Upper lobe of right lung (tissue), 1 donor: ENCODE data around the gene GDPD3. TPM values are rescaled to one million over a fixed set of nuclear protein-coding genes. Genes with fewer than 3 reads are reported as not detected.

Experiments
- ATAC-seq: fragments of 200-7000 bp; cut with Tn5 transposase; one replicate; pipeline ENCODE4 v1.9.1; 2020; ENCODE audit warnings: mild to moderate bottlenecking, moderate library complexity
- DNase-seq: peaks from one replicate; pipeline ENCODE4 v3.0.0-alpha.2; 2020
- H3K27ac ChIP-seq: fragments of 200-600 bp; one replicate; pipeline ENCODE4 v1.8.0; 2022
- H3K27me3 ChIP-seq: fragments of 200-600 bp; one replicate; pipeline ENCODE4 v1.8.0; 2022; ENCODE audit warnings: mild to moderate bottlenecking
- H3K36me3 ChIP-seq: fragments of 200-600 bp; one replicate; pipeline ENCODE4 v1.8.0; 2022
- H3K4me1 ChIP-seq: fragments of 200-600 bp; one replicate; pipeline ENCODE4 v1.8.0; 2022
- H3K4me3 ChIP-seq: fragments of 200-600 bp; one replicate; pipeline ENCODE4 v1.8.0; 2022; ENCODE audit warnings: mild to moderate bottlenecking
- H3K9me3 ChIP-seq: fragments of 200-600 bp; one replicate; pipeline ENCODE4 v1.8.0; 2022
- intact Hi-C: fragments of 100-400 bp; cut with DNase I; formaldehyde crosslinking; loops from one replicate; pipeline ENCODE4 v1.11.0; 2022
- total RNA-seq: library from RNA; stranded (reverse); fragmentation: NEBNext Ultra II Directional; extraction: Animal tissue kit (Norgen Biotek cat#: 25700); gene quantifications from one replicate; pipeline ENCODE4 v1.2.1, GENCODE V29; 2021
- TF ChIP-seq, protein P1 (sequence below): fragments of 200-600 bp; IDR thresholded peaks from one replicate; pipeline ENCODE4 v1.8.0; 2022; ENCODE audit warnings: antibody characterized with exemption
- donor health status: DM: no; HTN: yes; CAD: no; lungs with severe emphysema.

GDPD3 gene
- total RNA-seq, 1 donor from 2014 or later, result 11.5 TPM

DNA sequence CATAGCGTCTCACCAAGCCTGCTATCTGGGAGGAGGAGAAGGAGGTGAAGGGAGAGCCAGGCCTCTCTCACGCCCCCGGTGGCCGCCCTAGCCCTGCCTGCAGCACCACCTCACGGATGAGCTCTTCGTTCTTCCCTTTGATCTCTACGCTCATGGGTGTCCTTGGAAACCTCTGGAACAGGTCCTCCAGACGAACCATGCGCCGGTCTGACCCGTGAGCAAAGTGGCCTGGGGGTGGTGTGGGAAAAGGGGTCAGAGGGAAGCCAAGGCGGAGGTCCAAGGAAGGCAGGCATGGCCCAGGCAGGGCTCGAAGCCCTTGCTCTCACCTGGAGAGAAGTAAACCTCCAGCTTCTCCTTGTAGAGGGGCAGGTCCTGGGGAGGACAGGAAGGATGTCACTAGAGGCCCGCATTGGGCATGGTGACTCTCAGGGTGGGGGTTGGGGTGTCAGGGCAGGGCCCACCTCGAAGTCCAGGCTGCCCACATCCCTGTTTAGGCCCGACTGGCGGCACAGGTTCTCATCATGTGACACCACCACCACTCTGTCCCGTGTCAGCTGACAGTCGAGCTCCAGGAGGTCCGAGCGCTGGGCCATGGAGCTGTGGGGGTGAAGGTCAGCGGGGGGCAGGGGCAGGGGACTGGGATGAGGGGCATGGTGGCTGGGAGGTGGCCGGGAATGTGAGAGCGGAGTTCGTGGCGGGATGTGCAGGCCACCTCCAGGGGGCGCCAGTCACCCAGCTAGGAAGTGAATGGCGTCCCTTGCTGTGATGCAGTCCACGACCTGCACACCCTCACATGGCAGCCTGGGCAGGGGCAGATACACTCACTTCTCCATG lies 923 bp downstream of the GDPD3 start:
- no peak overlapping the region for H3K4me3 ChIP-seq
- H3K9me3 ChIP-seq, result no peaks in the 10 kb centered on the region
- H3K27ac ChIP-seq, result no peak overlapping the region
- H3K27me3 ChIP-seq, result no peaks in the 10 kb centered on the region
- peaks cover 60% of the 10 kb centered on the region for H3K36me3 ChIP-seq
- H3K4me1 ChIP-seq, result peaks cover 6% of the 10 kb centered on the region
- TF ChIP-seq, protein P1, sequence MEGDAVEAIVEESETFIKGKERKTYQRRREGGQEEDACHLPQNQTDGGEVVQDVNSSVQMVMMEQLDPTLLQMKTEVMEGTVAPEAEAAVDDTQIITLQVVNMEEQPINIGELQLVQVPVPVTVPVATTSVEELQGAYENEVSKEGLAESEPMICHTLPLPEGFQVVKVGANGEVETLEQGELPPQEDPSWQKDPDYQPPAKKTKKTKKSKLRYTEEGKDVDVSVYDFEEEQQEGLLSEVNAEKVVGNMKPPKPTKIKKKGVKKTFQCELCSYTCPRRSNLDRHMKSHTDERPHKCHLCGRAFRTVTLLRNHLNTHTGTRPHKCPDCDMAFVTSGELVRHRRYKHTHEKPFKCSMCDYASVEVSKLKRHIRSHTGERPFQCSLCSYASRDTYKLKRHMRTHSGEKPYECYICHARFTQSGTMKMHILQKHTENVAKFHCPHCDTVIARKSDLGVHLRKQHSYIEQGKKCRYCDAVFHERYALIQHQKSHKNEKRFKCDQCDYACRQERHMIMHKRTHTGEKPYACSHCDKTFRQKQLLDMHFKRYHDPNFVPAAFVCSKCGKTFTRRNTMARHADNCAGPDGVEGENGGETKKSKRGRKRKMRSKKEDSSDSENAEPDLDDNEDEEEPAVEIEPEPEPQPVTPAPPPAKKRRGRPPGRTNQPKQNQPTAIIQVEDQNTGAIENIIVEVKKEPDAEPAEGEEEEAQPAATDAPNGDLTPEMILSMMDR, result peak; percentile 71
- DNase-seq (peak; percentile 81), ATAC-seq (peak; percentile 70)
- intact Hi-C loops, result no loop called here

DNA sequence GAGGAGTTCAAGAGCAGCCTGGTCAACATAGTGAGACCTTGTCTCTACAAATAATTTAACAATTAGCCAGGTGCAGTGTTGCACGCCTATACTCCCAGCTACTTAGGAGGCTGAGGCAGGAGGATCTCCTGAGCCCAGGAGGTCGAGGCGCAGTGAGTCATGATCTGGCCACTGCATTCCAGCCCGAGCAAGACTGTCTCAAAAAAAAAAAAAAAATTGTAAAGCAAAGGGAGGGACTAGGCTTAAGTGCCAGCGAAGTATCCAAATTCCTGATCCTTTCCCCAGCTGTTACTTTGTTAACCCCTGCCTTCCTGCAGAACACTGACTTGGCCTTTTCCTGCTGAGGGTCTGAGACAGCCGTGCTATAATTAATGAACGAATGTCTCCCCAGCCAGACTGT lies 2.7 kb downstream of the GDPD3 start:
- H3K4me1 ChIP-seq, result peaks cover 6% of the 10 kb centered on the region
- no peaks in the 10 kb centered on the region for H3K27me3 ChIP-seq
- no peak overlapping the region for H3K4me3 ChIP-seq
- H3K36me3 ChIP-seq, result peaks cover 47% of the 10 kb centered on the region
- H3K9me3 ChIP-seq, result no peaks in the 10 kb centered on the region
- H3K27ac ChIP-seq, result no peak overlapping the region
- ATAC-seq (peak; percentile 11), DNase-seq (no peak)
- TF ChIP-seq, protein P1, result no peak
- intact Hi-C loops, result no loop called here

DNA sequence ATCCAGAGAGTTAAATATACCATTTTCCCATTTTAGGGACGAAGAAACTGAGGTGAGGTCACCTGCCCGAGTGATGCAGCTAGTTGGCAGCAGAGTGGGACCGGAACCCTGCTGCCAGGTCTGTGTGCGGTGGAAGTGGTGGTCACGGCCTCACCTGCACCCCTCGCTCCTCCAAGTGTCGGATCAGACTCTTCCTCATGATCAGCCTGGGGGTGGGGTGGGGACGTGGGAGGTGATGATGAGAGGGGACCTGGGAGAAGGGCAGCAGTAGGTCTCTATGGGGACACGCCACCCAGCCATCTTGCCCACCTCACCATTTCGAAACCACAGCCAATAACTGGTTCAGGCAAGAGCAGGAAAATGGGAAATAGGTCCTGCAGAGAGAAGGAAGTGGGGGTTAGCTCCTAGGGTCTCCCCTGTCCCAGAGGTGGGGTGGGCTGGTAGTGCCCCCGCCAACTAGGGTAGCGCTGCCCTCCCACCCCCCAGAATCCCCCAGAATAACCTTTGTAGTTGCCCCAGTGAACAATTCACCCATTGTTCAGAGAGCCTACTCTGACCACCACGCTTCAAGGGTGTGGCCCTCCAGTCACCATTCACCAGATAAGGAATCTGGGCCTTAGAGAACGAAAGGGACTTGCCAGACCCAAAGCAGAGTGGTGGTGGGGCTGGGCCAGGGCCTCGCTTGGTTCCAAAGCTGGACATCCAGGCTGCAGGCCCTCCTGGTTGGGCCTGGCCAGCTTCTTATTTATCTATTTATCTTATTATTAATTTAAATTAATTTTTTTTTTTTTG lies 5.1 kb downstream of the GDPD3 start:
- TF ChIP-seq, protein P1, result no peak
- no peak for ATAC-seq
- intact Hi-C loops, result no loop called here
- H3K9me3 ChIP-seq, result no peaks in the 10 kb centered on the region
- peak; percentile 26 for DNase-seq
- no peaks in the 10 kb centered on the region for H3K27me3 ChIP-seq
- H3K4me3 ChIP-seq, result no peak overlapping the region
- H3K27ac ChIP-seq, result no peak overlapping the region
- H3K4me1 ChIP-seq, result peaks cover under 1% of the 10 kb centered on the region
- H3K36me3 ChIP-seq, result peaks cover 43% of the 10 kb centered on the region

DNA sequence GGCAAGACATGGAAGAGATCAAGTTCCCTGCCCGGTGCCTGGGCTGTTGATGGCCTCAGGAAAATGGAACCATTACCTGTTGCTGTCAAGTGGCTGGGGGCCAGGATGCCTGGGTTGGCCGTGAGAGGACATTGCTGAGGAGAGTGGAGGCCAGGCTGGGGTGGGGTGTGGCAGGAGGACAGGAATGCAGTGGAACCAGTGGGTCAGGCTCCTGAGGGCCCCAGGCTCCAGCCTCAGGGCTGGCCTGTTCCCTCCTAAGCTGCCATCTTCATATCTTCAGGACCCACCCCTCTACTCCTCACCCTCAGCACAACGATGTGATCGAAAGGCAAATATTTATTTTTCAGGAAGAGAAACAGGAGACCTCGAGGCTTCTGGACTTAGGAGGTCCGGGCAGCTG lies 8.8 kb downstream of the GDPD3 start:
- peak overlapping the region; percentile 42 for H3K27ac ChIP-seq
- intact Hi-C loops, result no loop called here
- ATAC-seq (peak; percentile 96), DNase-seq (peak; percentile 82)
- H3K27me3 ChIP-seq, result no peaks in the 10 kb centered on the region
- H3K4me3 ChIP-seq, result no peak overlapping the region
- H3K36me3 ChIP-seq, result peaks cover 30% of the 10 kb centered on the region
- H3K4me1 ChIP-seq, result no peaks in the 10 kb centered on the region
- TF ChIP-seq, protein P1, result no peak
- no peaks in the 10 kb centered on the region for H3K9me3 ChIP-seq

DNA sequence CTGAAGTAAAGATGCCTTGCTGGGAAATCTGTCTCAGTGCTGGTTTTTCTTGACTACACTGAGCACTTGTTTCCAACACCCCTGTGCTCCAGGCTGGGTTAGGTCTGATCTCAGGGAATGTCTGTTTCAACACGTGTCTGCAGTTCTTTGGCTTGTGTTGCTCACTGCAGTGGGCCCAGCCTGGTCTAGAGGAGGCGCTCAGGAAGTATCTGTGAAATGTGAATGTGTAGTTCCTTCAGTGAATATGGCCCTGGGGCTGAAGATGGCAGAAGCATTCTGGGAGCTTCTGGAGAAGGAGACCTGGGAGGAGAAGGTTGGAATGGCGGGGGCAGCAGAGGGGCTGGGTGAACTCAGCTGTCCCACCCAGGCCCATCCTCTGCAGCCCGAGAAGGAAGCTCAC lies 9.2 kb downstream of the GDPD3 start:
- Histone ChIP-seq H3K4me1 (no peaks in the 10 kb centered on the region), H3K27ac (peak overlapping the region; percentile 42), H3K9me3 (no peaks in the 10 kb centered on the region), H3K4me3 (no peak overlapping the region), H3K36me3 (peaks cover 30% of the 10 kb centered on the region), H3K27me3 (no peaks in the 10 kb centered on the region)
- ATAC-seq (peak; percentile 5), DNase-seq (no peak)
- TF ChIP-seq, protein P1, result no peak
- intact Hi-C loops, result no loop called here
